ENCODE measurements around the gene GATAD1.
"Not testable (repeated sequence)": the region's sequence is repeated elsewhere in the genome, so short reads cannot be mapped to it uniquely, and the experiment has no call there.

The GATAD1 gene

GRCh38 chr7:92436612-92437445 is 10.5 kb upstream of the GATAD1 start:
- no peak for DNase-seq (ENCODE audit: low read depth)

GRCh38 chr7:92437956-92438491 is 9.3 kb upstream of the GATAD1 start:
- no peak for DNase-seq (ENCODE audit: low read depth)

GRCh38 chr7:92442720-92443119 is 4.6 kb upstream of the GATAD1 start:
- not testable (repeated sequence) for DNase-seq (ENCODE audit: low read depth)

DNA sequence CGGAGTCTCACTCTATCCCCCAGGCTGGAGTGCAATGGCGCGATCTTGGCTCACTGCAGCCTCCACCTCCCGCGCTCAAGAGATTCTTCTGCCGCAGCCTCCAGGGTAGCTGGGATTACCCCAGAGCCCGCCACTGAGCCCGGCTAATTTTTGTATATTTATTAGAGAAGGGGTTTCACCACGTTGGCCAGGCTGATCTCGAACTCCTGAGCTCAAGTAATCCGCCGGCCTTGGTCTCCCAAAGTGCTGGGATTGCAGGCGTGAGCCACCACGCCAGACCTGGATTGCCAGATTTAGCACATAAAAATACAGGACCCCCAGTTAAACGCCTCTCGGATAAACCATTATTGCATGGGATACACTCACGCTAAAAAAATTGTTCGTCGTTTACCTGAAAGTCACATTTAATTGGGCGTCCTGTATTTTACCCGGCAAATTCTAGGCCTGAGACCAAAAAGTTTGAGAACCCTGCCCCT is 375 bp upstream of the GATAD1 start:
- no peak for DNase-seq (ENCODE audit: low read depth)

DNA sequence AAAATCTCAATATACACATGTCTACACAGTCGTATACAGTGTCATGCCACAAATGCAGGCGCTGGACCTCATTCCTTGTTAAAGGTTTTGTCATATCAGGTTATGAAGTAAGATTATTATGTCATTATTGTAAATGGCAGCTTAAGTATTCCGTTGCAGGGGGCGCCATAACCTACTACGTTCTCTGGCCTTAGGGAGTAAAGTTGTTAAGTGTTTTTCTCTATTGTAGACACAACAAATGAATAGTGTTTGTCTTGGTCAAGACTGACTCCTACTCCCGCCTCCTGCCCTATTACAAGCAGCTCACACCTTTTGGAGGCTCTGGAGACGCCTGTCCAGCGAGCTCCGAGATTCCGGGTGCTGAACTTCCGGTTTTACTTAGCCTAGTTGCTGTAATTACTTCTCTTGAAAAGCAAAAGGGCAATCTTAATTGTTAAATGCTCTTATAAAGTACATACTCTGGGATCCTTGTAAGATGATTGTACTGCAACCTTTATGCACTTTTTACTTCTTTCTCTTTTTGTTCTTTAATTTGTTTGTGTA is 994 bp downstream of the GATAD1 start:
- peak; percentile 61 for DNase-seq (ENCODE audit: low read depth)

DNA sequence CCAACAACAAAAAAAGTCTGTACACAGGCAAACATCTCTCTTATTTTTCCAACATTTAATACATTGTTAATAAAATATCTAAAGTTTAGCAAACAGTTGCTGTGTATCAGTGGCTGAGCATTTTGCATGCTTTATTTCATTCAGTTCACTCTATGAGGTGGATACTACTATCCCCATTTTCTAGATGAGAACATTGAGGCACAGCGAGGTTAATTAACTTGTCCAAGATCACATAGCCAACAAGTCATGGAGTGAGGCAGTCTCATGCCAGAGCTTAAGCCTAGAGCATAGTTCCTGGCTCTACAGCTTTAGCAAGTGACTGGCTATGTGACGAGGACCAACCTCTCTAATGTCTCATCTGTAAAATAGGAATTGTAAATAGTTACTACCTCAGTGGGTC is 4.4 kb downstream of the GATAD1 start:
- DNase-seq (ENCODE audit: low read depth) = no peak

DNA sequence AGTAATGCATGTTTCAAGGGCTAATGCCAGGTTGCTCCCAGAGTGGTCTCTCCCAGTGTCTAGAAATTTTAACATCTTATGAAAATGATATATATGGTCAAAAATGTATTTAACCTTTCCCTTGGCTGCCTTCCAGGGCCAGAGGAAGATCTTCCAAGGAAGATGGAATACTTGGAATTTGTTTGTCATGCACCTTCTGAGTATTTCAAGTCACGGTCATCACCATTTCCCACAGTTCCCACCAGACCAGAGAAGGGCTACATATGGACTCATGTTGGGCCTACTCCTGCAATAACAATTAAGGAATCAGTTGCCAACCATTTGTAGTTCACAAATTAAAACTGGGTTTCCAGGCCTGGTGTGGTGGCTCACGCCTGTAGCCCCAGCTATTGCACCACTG is 9.0 kb downstream of the GATAD1 start:
- DNase-seq (ENCODE audit: low read depth) = peak; percentile 30

- no peak for DNase-seq (ENCODE audit: low read depth)
These were observed 12.8 kb downstream of the GATAD1 start for GRCh38 chr7:92460109-92460508.

DNA sequence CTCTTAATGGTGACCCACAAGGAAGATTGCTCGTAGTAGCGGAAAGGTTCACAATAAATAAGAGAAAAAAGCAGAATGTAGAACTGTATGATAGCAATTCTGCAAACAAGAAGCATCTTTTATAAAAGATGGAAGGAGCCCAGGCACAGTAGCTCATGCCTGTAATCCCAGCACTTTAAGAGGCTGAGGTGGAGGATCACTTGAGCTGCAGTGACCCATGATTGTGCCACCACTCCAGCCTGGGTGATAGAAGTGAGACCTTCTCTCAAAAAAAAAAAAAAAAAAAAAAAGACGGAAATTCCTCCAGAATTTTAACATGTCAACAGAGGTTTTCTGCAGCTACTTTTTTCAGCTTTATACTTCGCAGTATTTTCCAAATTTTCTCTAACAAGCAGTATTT is 13.2 kb downstream of the GATAD1 start:
- DNase-seq (ENCODE audit: low read depth) = no peak

- peak; percentile 60 for DNase-seq (ENCODE audit: low read depth)
These were observed 14.0 kb downstream of the GATAD1 start for GRCh38 chr7:92461027-92462003.

DNA sequence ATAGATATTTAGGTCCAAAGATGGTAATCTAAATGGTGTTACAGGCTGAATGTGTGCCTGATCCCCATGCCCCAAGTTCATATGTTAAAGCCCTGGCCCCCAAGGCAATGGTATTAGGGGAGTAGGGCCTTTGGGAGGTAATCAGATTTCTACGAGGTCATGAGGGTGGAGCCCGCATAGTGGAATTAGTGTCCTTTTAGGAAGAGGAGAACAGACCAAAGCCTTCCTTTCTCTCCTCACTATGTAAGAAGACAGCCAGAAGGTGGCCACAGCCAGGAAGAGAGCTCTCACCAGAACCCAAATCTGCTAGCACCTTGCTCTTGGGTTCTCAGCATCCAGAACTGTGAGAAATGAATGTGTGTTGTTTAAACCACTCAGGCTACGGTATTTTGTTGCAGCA is 15.3 kb downstream of the GATAD1 start:
- DNase-seq (ENCODE audit: low read depth) = no peak

DNA sequence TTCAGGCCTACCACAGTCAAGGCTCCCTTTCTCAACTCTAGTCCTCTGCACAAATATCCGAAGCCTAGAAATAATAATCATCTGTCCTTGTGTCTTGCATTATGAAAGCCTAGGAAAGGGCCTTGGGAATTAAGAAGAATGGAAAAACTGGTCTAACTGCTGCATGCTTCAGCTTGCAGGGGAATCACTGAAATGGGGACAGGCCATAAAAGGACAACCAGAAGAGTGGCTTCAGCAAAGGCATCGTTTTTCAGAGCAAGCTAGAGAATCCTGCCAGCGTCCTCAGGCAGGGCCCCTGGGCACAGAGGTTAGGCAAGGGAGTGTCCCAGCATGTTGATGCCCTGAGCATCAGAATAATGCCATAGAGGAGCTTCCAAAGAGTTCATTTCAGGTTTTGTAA is 17.2 kb downstream of the GATAD1 start:
- DNase-seq (ENCODE audit: low read depth) = no peak

GRCh38 chr7:92466682-92467081 is 19.4 kb downstream of the GATAD1 start:
- DNase-seq (ENCODE audit: low read depth) = no peak

GRCh38 chr7:92468589-92468988 is 21.3 kb downstream of the GATAD1 start:
- DNase-seq (ENCODE audit: low read depth) = not testable (repeated sequence)

GRCh38 chr7:92473989-92474388 is 26.7 kb downstream of the GATAD1 start:
- not testable (repeated sequence) for DNase-seq (ENCODE audit: low read depth)

- DNase-seq (ENCODE audit: low read depth) = not testable (repeated sequence)
These were observed 28.0 kb downstream of the GATAD1 start for GRCh38 chr7:92475261-92475770.

DNA sequence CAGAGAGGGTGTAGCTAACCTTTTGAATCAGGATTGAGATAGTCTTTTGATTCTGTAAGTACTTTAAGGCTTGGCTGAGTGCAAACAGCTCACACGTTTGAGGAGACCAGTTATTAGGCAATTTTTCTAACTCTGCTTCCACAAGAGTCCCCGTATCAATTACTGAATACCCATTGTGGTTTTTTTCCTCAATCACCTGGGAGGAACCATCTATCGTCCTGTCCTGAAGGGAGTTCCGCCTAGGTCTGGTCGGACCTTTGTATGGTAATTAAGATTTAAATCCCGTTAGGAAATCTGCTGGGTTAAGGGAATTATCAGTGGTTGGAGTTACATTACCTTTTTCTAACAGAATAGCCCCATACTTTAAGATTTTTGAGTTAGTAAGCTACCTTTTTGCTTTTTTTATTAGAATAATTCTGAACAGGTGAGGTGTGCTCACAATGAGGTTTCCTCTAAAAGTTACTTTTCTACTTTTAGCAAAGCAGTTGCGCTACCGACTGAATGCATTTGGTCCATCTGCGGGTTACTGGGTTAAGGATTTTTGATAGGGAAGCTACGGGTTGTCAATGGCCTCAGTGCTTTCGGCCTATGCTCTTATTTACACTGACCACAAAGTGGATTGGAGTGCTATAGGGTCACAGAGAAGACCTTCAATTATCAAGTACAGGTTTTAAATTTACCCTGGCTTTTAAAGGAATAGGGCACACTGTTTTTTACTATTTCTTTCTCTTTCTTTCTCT is 28.7 kb downstream of the GATAD1 start:
- DNase-seq (ENCODE audit: low read depth) = not testable (repeated sequence)

- DNase-seq (ENCODE audit: low read depth) = not testable (repeated sequence)
These were observed 30.4 kb downstream of the GATAD1 start, which contains the start of gene ERVW-1 for GRCh38 chr7:92477681-92478080. Gene ERVW-1, minus strand, starts transcription at chr7:92477946. Its CDS starts 7,565 bp downstream, at chr7:92470381.

DNA sequence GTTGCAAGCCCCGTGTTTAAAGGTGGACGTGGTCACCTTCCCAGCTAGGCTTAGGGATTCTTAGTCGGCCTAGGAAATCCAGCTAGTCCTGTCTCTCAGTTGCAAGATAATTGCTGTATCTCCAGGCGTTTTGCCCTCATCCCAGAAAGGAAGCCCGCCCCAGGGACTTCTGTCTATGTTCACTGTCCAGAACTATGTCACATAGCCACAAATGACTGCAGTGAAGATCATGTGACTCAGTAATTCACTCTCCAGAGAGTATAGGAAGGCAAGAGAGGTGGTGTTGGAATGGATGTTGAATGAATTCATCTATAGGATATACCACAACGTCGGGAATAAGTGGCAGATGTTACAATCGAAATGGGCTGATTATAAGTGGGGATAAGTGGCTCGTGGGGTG is 30.8 kb downstream of the GATAD1 start:
- no peak for DNase-seq (ENCODE audit: low read depth)

GRCh38 chr7:92478711-92479110 is 31.4 kb downstream of the GATAD1 start:
- no peak for DNase-seq (ENCODE audit: low read depth)

GRCh38 chr7:92479146-92479545 is 31.9 kb downstream of the GATAD1 start:
- DNase-seq (ENCODE audit: low read depth) = not testable (repeated sequence)
